HG03520 (cell line): ENCODE data around the gene STARD7.

Experiments used
- ATAC-seq: cut with Tn5 transposase; IDR thresholded peaks from one replicate; pipeline ENCODE4 v1.9.1; 2021; ENCODE audit warnings: mild to moderate bottlenecking, moderate library complexity; ENCODE audit not compliant: unreplicated experiment

STARD7 gene

GRCh38 chr2:96198921-96199320, 9.7 kb downstream of the STARD7 start:
- ATAC-seq = no peak

- ATAC-seq = no peak
Measured at GRCh38 chr2:96197546-96198255, 10.9 kb downstream of the STARD7 start.

- no peak for ATAC-seq
Measured at GRCh38 chr2:96195410-96196066, 13.1 kb downstream of the STARD7 start.

GRCh38 chr2:96191937-96192670, 16.5 kb downstream of the STARD7 start:
- ATAC-seq = no peak

GRCh38 chr2:96188821-96189526, 19.7 kb downstream of the STARD7 start:
- ATAC-seq = no peak

- no peak for ATAC-seq
Measured at GRCh38 chr2:96186562-96186961, 22.1 kb downstream of the STARD7 start.

GRCh38 chr2:96185516-96185915, 23.1 kb downstream of the STARD7 start:
- ATAC-seq = no peak

- ATAC-seq = no peak
Measured at GRCh38 chr2:96184989-96185388, 23.6 kb downstream of the STARD7 start.

GRCh38 chr2:96184188-96184587, 24.4 kb downstream of the STARD7 start:
- ATAC-seq = no peak

GRCh38 chr2:96181529-96181928, 27.1 kb downstream of the STARD7 start:
- no peak for ATAC-seq

- no peak for ATAC-seq
Measured at GRCh38 chr2:96180521-96180920, 28.1 kb downstream of the STARD7 start.

- ATAC-seq = no peak
Measured at GRCh38 chr2:96180002-96180401, 28.6 kb downstream of the STARD7 start.

GRCh38 chr2:96176661-96177060, 32.0 kb downstream of the STARD7 start:
- ATAC-seq = no peak

GRCh38 chr2:96175951-96176350, 32.7 kb downstream of the STARD7 start:
- no peak for ATAC-seq

- ATAC-seq = peak; percentile 67
Measured at GRCh38 chr2:96174251-96175144, 34.1 kb downstream of the STARD7 start.

- no peak for ATAC-seq
Measured at GRCh38 chr2:96171831-96172230, 36.8 kb downstream of the STARD7 start.

GRCh38 chr2:96170626-96171025, 38.0 kb downstream of the STARD7 start:
- ATAC-seq = no peak

- no peak for ATAC-seq
Measured at GRCh38 chr2:96169868-96170507, 38.6 kb downstream of the STARD7 start.

- no peak for ATAC-seq
Measured at GRCh38 chr2:96167407-96168013, 41.1 kb downstream of the STARD7 start.
